A549 (cell line): Measurements from ENCODE around the gene CARD11. TPM values are rescaled to one million over a fixed set of nuclear protein-coding genes. Genes with fewer than 3 reads are reported as not detected.

Experiments used
- ATAC-seq, 2 experiments: fragments of 200-7000 bp in 1 of 2; fragments of >200 bp in 1 of 2; cut with Nextera tagmentation in 1 of 2; cut with Tn5 transposase in 1 of 2; 3 replicates each; pipeline versions ENCODE4 v1.8.0 to v1.9.1; 2018 to 2020; ENCODE audit warnings: mild to moderate bottlenecking in 1 of 2, moderate library complexity in 1 of 2
- CTCF ChIA-PET: fragments of 300-600 bp; sonication (Branson Sonifier 250); formaldehyde crosslinking; extraction: SDS; loops from one replicate; lab custom pipeline; 2021; ENCODE audit warnings: antibody characterized with exemption, inconsistent platforms; lab: Yijun Ruan, JAX
- POLR2A ChIA-PET: fragments of 350-600 bp; formaldehyde crosslinking; extraction: SDS; loops from one replicate; lab custom pipeline; 2021; ENCODE audit warnings: antibody characterized with exemption, inconsistent platforms; lab: Yijun Ruan, JAX
- DNase-seq, 2 experiments: peaks; one replicate each; pipeline versions ENCODE4 v3.0.0 to v3.0.0-alpha.2; 2011 to 2016; ENCODE audit warnings: low read depth in 1 of 2, low spot score in 1 of 2
- FAIRE-seq: peaks from 2 replicates; lab custom pipeline; 2011; peaks lifted over from hg19 to GRCh38; lab: Jason Lieb, UNC
- H3K27ac ChIP-seq, 2 experiments: fragments of >200 bp; sonication (Bioruptor Twin); formaldehyde crosslinking; 3 replicates each; pipeline ENCODE4 v1.5.1; 2016 to 2017
- H3K4me1 ChIP-seq: fragments of >200 bp; sonication (Bioruptor Twin); formaldehyde crosslinking; 3 replicates; pipeline ENCODE4 v1.6.1; 2016
- H3K4me2 ChIP-seq: fragments of >200 bp; sonication (Bioruptor Twin); formaldehyde crosslinking; 3 replicates; pipeline ENCODE4 v1.6.1; 2016
- H3K4me3 ChIP-seq: fragments of >200 bp; sonication (Bioruptor Twin); formaldehyde crosslinking; 3 replicates; pipeline ENCODE4 v1.5.1; 2016
- H3K9me3 ChIP-seq: fragments of >200 bp; sonication (Bioruptor Twin); formaldehyde crosslinking; 3 replicates; pipeline ENCODE4 v1.6.1; 2016
- CBX2 ChIP-seq: fragments of 200-600 bp; sonication (generic); IDR thresholded peaks from 2 replicates; pipeline ENCODE4 v1.6.1; 2016; ENCODE audit warnings: low read depth, mild to moderate bottlenecking, borderline replicate concordance
- CEBPB ChIP-seq, 2 experiments: fragments of >200 bp in 1 of 2; sonication (Bioruptor Twin) in 1 of 2; formaldehyde crosslinking in 1 of 2; IDR thresholded peaks; 2 replicates each; pipeline ENCODE4 v1.6.1; 2012 to 2016
- CHD4 ChIP-seq: fragments of 200-600 bp; sonication (generic); IDR thresholded peaks from 2 replicates; pipeline ENCODE4 v1.6.1; 2016; ENCODE audit warnings: antibody characterized with exemption, mild to moderate bottlenecking, borderline replicate concordance
- EHF ChIP-seq: fragments of 250-450 bp; sonication (Bioruptor Pico); IDR thresholded peaks from 2 replicates; pipeline ENCODE4 v1.5.0; 2020; ENCODE audit warnings: mild to moderate bottlenecking
- EHMT2 ChIP-seq: fragments of 200-600 bp; sonication (generic); IDR thresholded peaks from 2 replicates; pipeline ENCODE4 v1.6.1; 2016; ENCODE audit warnings: antibody characterized with exemption, low read depth, mild to moderate bottlenecking, moderate library complexity
- ELK1 ChIP-seq: fragments of 150-350 bp; IDR thresholded peaks from 2 replicates; pipeline ENCODE4 v1.6.1; 2014; ENCODE audit warnings: low read depth, mild to moderate bottlenecking, low read length
- ESRRA ChIP-seq: fragments of 150-350 bp; IDR thresholded peaks from 2 replicates; pipeline ENCODE4 v1.6.1; 2014; ENCODE audit warnings: mild to moderate bottlenecking, low read length, borderline replicate concordance
- FOXS1 ChIP-seq: fragments of 250-450 bp; sonication (Bioruptor Pico); IDR thresholded peaks from 2 replicates; pipeline ENCODE4 v1.5.0; 2020; ENCODE audit warnings: mild to moderate bottlenecking, moderate library complexity
- HOXB5 ChIP-seq: fragments of 250-450 bp; sonication (Bioruptor Pico); IDR thresholded peaks from 2 replicates; pipeline ENCODE4 v1.5.0; 2020; ENCODE audit warnings: mild to moderate bottlenecking, moderate library complexity
- JUN ChIP-seq, 2 experiments: fragments of >200 bp; sonication (Bioruptor Twin); formaldehyde crosslinking; IDR thresholded peaks; 2 replicates in 1 of 2; 3 replicates in 1 of 2; pipeline ENCODE4 v1.6.1; 2016 to 2017
- JUNB ChIP-seq: fragments of >200 bp; sonication (Bioruptor Twin); formaldehyde crosslinking; IDR thresholded peaks from 2 replicates; pipeline ENCODE4 v1.6.1; 2016
- KDM1A ChIP-seq: fragments of 200-600 bp; sonication (generic); IDR thresholded peaks from 2 replicates; pipeline ENCODE4 v1.6.1; 2016; ENCODE audit warnings: low read depth, mild to moderate bottlenecking
- KDM5A ChIP-seq: fragments of 200-600 bp; sonication (generic); IDR thresholded peaks from 2 replicates; pipeline ENCODE4 v1.6.1; 2016; ENCODE audit warnings: antibody characterized with exemption, mild to moderate bottlenecking
- MAZ ChIP-seq: fragments of 150-350 bp; IDR thresholded peaks from 2 replicates; pipeline ENCODE4 v1.6.1; 2014; ENCODE audit warnings: antibody characterized with exemption, low read depth, low read length, borderline replicate concordance
- POLR2AphosphoS2 ChIP-seq: conservative IDR thresholded peaks from 2 replicates; pipeline ENCODE4 v1.6.1; 2012; ENCODE audit warnings: low read length, improper control_type of control experiment, inconsistent platforms
- RAD21 ChIP-seq, 2 experiments: fragments of >200 bp in 1 of 2; sonication (Bioruptor Twin) in 1 of 2; formaldehyde crosslinking in 1 of 2; IDR thresholded peaks in 1 of 2; conservative IDR thresholded peaks in 1 of 2; 2 replicates in 1 of 2; 3 replicates in 1 of 2; pipeline ENCODE4 v1.6.1; 2012 to 2018; ENCODE audit warnings: inconsistent platforms in 1 of 2
- RARB ChIP-seq: fragments of 250-450 bp; sonication (Bioruptor Pico); IDR thresholded peaks from 2 replicates; pipeline ENCODE4 v1.8.0; 2021; ENCODE audit warnings: mild to moderate bottlenecking, moderate library complexity
- RCOR1 ChIP-seq: fragments of 150-350 bp; IDR thresholded peaks from 2 replicates; pipeline ENCODE4 v1.6.1; 2014; ENCODE audit warnings: antibody characterized with exemption, low read length, low read depth
- REST ChIP-seq: fragments of 200-600 bp; sonication (generic); IDR thresholded peaks from 2 replicates; pipeline ENCODE4 v1.6.1; 2016; ENCODE audit warnings: antibody characterized with exemption, mild to moderate bottlenecking, moderate library complexity
- RFX5 ChIP-seq: fragments of 450-650 bp; IDR thresholded peaks from 2 replicates; pipeline ENCODE4 v1.7.1; 2014; ENCODE audit warnings: antibody characterized with exemption, mild to moderate bottlenecking, moderate library complexity
- RNF2 ChIP-seq: fragments of 200-600 bp; sonication (generic); IDR thresholded peaks from 2 replicates; pipeline ENCODE4 v1.6.1; 2016; ENCODE audit warnings: low read depth, mild to moderate bottlenecking, antibody characterized with exemption, moderate library complexity, borderline replicate concordance
- SREBF2 ChIP-seq: fragments of 450-650 bp; IDR thresholded peaks from 2 replicates; pipeline ENCODE4 v1.6.1; 2014; ENCODE audit warnings: mild to moderate bottlenecking, moderate library complexity
- TP53 ChIP-seq: fragments of 250-450 bp; sonication (Bioruptor Pico); IDR thresholded peaks from 2 replicates; pipeline ENCODE4 v1.5.0; 2021; ENCODE audit warnings: mild to moderate bottlenecking, moderate library complexity
- WGBS: methylation state at CpG from one replicate; pipeline ENCODE4 v1.1.6; 2017; ENCODE audit errors: missing lambda C conversion rate; 5-methylcytosine and 5-hydroxymethylcytosine counted together
- polyA plus RNA-seq, 4 experiments: library from polyadenylated mRNA; depleted of rRNA in 3 of 4; stranded (reverse); fragments of >200 nt; fragmentation: RNase III in 1 of 4; extraction: RNeasy Plus Mini Kit Qiagen cat#74134 plus additional on column Dnase treatment in 1 of 4; gene quantifications; 2 replicates in 3 of 4; 3 replicates in 1 of 4; pipeline ENCODE4 v1.2.3, GENCODE V29; 2011 to 2017

CARD11 gene
- polyA plus RNA-seq, 2 of the 4 experiments (the other 2 are of a cell fraction) = 0.48 to 1.1 TPM

GRCh38 chr7:2884161-2884560 is 159.5 kb downstream of the CARD11 start:
- Histone ChIP-seq H3K4me3 (no peak overlapping the region), H3K4me2 (no peak overlapping the region), H3K9me3 (no peaks in the 10 kb centered on the region), H3K4me1 (no peaks in the 10 kb centered on the region), H3K27ac (no peak overlapping the region)
- no peak for FAIRE-seq
- DNase-seq = no peak
- ATAC-seq = no peak
- ChIA-PET CTCF (interaction anchor here (0.7 to 1.2 kb wide), 3 partner anchors 9 to 270 kb away, joined by 3 to 5 read pairs (median 3); no protein-coding TSS in a partner anchor), POLR2A (interaction anchor here (0.6 kb wide), 1 partner anchor 555 kb away, joined by 3 read pairs; no protein-coding TSS in a partner anchor)
- 42% methylated on average over 7 of the region's 9 CpGs for WGBS
- TF ChIP-seq JUN (IDR thresholded peaks at IDR 0.05) = no peak
- no peak for TF ChIP-seq SREBF2
- no peak for TF ChIP-seq RFX5

GRCh38 chr7:2883101-2883500 is 160.6 kb downstream of the CARD11 start:
- ChIA-PET CTCF (interaction anchor here (1.0 kb wide), 1 partner anchor 271 kb away, joined by 5 read pairs; no protein-coding TSS in a partner anchor), POLR2A (no interaction called here)
- ATAC-seq (no peak), FAIRE-seq (no peak), DNase-seq (no peak)
- no peak overlapping the region for H3K4me3 ChIP-seq
- H3K4me2 ChIP-seq = no peak overlapping the region
- TF ChIP-seq CHD4 = no peak
- TF ChIP-seq EHMT2 = no peak
- TF ChIP-seq CEBPB (IDR thresholded peaks at IDR 0.05) = no peak
- no peak for TF ChIP-seq MAZ
- no peak for TF ChIP-seq JUNB
- no peak for TF ChIP-seq FOXS1 (CRISPR knock-in tag)
- no peak for TF ChIP-seq RAD21 (conservative IDR thresholded peaks at IDR 0.05 in 1 of 2, IDR thresholded peaks at IDR 0.05 in 1 of 2)
- TF ChIP-seq CBX2 = no peak
- no peak for TF ChIP-seq RNF2
- TF ChIP-seq KDM5A = no peak
- TF ChIP-seq KDM1A = no peak
- TF ChIP-seq TP53 = no peak
- no peak for TF ChIP-seq EHF (CRISPR knock-in tag)
- no peak for TF ChIP-seq ELK1
- no peak for TF ChIP-seq ESRRA
- TF ChIP-seq RARB (CRISPR knock-in tag) = no peak
- no peak for TF ChIP-seq POLR2AphosphoS2
- TF ChIP-seq HOXB5 (CRISPR knock-in tag) = no peak
- no peak for TF ChIP-seq REST
- TF ChIP-seq RCOR1 = no peak
- no peaks in the 10 kb centered on the region for H3K9me3 ChIP-seq
- H3K27ac ChIP-seq = no peak overlapping the region
- 74% methylated on average over 11 of the region's 17 CpGs for WGBS
- no peaks in the 10 kb centered on the region for H3K4me1 ChIP-seq
